GM19239 (cell line): ENCODE data around the gene FCGR3A.

ENCODE experiments used
- DNase-seq: peaks from one replicate; pipeline ENCODE4 v3.0.0; 2011; ENCODE audit warnings: low spot score; ENCODE audit not compliant: insufficient read length
- FAIRE-seq: peaks from 2 replicates; lab custom pipeline; 2011; peaks lifted over from hg19 to GRCh38; lab: Jason Lieb, UNC

The FCGR3A gene

DNA sequence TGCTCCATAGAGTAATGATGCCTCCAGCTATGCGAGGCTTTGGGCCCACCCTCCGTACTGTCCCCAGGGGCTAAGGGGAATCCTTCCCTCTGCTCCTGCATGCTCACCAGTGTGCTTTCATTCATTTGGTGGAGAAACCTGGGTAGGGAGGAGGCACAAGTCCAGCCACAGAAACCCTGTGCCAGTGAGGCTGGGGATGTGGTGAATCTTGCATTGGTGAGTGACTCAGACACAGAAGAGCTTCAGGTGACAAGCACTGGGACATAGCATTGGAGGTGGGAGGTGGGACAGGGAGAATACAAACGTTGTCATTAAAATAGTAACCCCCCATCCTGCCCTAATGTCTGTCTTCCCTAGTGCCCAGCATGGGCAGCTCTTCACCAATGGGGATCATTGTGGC is 39.1 kb downstream of the FCGR3A start:
- no peak for DNase-seq
- FAIRE-seq, result no peak

DNA sequence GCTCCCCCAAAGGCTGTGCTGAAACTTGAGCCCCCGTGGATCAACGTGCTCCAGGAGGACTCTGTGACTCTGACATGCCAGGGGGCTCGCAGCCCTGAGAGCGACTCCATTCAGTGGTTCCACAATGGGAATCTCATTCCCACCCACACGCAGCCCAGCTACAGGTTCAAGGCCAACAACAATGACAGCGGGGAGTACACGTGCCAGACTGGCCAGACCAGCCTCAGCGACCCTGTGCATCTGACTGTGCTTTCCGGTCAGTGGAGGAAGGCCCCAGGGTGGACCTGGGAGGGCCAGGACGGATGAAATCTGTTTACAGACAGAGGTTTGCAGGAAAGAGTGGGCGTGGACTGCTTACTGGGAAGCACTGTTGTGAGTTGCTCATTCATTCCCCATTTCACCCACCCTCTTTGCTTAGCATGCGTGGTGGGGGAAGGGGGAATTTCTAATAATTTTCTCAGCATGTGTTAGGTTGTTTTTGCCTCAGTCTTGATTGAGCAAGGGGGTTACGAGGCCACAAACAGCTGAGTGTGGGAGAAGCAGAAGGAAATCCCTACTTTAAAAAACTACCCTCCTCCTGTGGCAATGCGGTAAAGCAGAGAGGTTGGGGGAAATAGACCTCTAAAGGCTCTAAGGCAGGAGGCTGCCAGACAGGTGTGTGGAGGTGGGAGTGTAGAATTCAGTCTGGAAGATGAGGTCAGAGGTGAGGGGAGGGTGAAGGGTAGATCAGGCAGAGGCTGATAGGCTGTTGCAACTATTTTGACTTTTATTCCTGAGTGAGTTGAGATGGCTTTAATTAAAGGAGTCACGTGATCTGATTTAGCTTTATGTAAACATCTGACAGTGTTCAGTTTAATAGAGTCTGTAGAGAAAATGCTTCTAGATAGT is 43.0 kb downstream of the FCGR3A start:
- FAIRE-seq (no peak), DNase-seq (no peak)

DNA sequence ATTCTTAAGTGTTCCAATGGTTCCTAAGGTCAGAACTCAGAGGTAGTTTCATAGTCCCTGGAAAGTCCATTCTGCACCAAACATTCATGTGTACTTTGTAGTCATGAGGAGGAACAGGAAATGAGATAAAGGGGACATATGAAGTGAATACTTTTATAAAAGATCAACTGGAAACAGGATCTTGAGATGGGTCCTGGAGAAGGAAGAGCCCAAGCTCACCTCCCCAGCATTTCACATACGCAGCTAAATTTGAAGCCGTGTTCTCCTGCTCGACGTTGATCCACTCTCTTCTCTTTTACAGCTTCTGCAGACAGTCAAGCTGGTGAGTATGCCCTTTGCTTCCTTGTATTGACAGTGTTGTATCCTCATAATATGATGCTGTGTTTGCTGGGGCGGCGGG is 43.9 kb downstream of the FCGR3A start:
- FAIRE-seq (peak; percentile 26), DNase-seq (no peak)

DNA sequence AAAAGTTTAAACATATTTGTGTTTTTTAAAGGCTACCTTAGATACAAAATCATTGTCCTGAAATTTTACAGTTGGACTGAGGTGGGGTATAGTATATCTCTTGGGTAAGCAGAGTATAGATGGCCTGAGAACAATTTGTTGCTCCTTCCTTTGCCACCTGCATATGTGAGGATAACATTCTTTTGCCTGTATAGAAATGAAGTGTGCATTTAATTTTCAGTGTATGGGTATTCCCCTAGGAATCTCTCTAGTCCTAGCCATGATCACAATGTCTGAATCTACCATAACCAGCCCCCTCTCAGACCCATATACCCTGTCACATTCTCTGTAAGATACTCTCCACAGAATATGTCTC is 46.2 kb downstream of the FCGR3A start:
- FAIRE-seq, result no peak
- DNase-seq, result no peak

DNA sequence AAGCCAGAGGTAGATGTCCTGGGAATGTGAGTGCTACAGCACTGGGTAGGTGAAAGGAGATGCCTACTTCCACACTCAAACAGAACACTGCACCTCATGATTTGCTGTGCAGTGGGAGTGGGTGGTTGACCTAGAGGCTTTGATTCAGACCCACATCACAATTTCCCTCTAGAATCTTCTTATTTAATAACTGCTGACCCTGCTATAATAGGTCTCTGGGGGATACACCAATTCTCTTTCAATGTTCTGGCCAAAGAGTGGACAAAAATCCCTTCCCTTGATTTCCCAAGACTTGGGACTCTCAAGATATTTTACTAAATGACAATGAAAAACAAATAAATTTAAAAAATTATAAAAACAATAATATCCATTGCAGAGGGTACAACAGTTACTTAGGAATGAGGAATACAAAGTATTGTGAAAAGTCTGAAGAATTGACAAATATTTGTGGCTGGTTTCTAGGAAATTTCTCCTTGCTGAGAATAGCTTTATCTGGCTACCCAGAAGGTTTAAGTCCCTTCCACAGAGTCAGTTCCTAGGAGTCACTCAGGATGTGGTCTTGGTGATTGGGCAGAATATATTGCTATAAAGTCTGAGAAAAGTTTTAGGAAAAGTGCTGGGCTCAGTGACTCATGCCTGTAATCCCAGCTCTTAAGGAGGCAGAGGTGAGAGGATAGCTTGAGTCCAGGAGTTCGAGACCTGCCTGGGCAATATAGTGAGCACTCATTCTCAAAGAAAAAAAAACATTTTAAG is 46.8 kb downstream of the FCGR3A start:
- no peak for FAIRE-seq
- DNase-seq, result no peak

DNA sequence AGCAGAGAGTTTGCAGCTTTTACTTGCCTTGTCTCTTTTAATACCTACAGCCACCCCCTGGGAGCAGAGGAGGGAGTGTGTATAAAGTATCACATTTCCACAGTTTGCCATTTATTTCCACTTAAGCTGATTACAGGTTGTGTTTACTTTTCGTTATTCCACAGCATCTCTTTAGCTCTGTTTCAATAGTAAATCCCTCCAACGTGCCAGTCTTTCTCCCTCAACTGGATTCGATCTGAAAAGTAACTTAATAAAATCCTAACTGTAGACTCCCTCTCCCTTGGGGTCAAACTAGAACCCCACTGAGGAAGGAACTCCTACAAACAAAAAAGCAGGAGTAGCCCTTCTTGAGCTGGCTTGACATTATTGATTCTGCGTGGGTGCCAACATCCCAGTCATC is 47.4 kb downstream of the FCGR3A start:
- FAIRE-seq, result no peak

DNA sequence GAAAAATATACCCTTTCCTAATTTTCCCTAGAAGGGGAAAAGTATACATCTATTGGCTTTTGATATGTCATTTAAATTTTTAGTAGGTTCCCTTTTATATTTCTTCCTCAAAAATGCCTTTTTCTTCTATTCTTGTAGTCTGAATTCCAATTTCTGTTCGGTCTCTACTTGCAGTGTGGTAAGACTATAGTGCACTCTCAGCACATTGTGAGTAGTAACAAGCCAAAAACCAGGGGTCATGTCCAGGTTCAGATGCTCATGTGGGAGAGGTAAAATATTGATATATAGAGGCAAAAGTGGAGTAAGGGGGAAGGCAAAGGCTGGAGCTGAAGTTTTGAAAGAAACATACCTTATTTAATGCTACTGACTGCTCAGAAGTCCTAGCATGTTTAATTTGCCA is 48.4 kb downstream of the FCGR3A start:
- no peak for FAIRE-seq
- no peak for DNase-seq

More for the DNA sequence above, 47.4 kb downstream of the FCGR3A start:
- DNase-seq, result no peak

DNA sequence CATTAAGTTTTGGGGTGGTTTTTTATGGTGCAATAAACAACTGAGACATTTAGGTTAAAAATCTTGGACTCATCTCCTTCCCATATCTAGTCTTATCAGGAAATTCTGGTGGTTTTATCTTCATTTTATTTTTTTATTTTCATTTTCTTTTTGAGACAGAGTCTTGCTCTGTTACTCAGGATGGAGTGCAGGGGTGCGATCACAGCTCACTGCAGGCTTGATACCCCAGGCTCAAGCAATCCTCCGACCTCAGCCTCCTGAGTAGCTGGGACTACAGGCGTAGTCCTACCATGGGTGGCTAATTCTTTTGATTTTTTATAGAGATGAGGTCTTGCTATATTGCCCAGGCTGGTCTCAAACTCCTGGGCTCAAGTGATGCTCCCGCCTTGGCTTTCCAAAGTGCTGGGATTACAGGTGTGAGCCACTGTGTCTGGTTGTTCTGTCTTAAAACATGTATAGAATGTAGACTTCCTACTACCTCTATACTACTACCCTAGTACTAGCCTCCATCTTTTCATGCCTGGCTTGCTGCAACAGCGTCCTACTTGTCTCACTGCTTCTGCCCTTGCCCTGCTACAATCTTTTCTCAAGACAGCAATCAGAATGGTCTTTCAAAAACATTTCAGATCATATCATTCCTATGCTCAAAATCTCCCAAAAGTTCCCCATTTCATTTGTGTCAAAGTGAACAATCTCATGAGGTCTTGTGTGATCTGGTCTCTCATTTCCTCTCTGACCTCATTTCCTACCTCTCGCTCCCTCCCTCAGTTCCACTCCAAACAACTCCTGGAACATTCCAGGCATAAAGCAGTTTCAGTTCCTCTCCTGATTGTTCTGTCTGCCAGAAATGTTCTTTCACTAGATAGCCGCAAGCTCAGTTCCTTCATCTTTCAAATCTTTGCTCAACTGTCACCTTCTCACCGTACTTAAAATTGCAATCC is 50.2 kb downstream of the FCGR3A start:
- DNase-seq, result no peak
- FAIRE-seq, result peak; percentile 61

DNA sequence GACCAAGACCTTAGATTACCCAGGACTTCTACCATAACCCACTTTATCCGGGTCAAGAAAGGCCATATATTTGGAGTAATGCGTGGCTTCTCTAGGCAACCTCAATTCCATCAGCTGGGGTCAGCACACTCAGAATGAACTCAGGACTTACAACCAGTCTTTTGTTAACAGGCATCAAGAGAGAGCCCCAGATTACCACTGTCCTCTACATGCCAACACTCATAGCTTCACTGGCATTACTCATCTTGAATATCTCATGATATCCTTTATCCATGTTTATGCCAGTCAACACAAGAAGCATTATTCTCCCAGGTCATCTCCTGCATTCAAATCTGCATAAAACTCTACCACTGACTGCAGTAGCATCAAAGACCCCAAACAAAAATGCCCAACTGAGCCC is 51.0 kb downstream of the FCGR3A start:
- no peak for FAIRE-seq
- DNase-seq, result no peak

DNA sequence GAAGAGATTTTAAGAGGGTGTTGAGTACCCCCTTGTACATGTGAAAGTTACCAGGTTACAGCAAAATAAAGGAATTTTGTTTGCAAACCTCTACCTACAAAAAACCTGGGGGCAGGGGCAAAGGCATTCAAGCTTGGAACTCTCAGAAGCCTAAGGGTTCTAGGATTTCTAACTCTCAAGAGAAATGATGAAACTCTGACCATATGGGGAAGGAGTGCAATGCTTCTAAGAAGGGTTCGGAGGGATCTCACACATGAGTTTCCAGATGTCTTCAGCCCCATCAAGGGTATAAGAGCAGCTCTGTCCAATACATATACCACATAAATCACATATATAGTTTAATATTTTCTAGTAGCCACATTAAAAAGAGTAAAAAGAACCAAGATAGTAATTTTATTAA is 51.7 kb downstream of the FCGR3A start:
- peak; percentile 14 for FAIRE-seq
- DNase-seq, result no peak

DNA sequence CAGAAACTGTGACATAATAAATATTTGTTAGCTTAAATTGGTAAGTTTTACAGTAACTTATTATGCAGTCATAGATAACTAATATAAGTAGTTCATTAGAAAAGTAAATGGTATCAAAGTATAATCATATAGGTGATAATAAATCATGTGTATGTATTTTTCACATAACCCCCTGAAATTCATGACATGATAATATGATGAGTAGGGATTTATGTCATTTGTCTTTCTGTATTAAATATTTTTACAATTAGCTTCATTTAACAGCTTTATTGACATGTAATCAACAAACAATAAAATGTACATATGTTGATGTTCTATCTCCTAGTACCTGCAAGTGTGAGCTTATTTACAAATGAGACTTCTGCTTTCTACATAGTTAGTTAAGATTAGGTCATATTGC is 54.1 kb downstream of the FCGR3A start:
- DNase-seq (no peak), FAIRE-seq (no peak)

DNA sequence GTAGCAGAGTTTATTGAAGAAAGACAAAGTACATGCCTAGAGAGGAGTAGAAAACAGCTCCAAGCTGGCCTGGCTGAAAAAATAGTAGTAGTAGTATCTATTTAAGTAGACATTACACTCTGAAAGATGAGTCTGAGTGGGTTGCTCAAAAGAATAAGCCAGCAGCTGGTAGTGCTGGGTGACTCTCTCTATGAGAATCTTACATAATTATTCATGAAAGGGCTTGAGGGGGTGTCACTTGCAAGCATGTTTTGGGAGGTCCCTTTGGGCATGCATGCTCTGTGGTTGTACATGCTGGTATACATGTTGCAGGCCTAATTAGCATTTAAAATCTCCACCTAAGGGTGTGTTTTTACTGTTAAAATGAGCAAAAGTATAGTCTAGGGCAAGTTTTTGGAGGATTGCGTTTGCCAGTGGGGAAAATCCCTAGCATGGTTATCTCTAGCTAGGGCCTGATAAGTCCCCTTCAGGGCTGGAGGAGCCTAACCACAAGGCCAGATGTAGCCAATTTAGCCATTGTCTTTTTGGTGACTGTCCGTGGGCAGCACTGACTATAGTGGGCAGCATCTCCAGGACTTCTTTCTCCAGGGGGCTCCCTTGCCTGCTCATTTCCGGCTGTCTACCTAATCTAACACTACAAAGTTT is 55.4 kb downstream of the FCGR3A start:
- DNase-seq (no peak), FAIRE-seq (no peak)

DNA sequence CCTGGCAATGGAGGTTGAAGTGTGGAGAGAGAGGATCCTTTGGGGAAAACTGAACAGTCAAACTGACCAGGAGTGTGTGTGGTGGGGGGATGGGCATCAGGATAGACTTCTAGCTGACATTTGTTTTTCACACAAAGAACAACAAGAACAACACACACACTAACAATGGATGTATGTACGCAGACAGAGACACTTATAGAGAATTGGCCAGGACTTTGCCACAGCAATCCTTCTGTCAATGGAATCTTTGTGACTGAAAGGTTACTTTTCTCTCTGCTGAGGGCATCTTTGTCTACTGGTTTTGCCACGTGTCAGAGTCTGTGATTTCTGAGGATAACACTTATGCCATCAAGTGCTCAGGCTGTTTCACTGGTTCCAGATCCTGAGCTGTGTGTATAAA is 56.8 kb downstream of the FCGR3A start:
- FAIRE-seq (no peak), DNase-seq (no peak)
